Heart left ventricle (tissue), 13 donors: ENCODE results near the gene N4BP2L2.

ENCODE experiments used
- CTCF ChIP-seq, 12 donors: fragments of 200-600 bp; sonication (generic) in 4 of 12; IDR thresholded peaks; one replicate each; pipeline versions ENCODE4 v1.5.0 to v1.8.0; 2018 to 2022; ENCODE audit warnings: antibody characterized with exemption in 12 of 12, mild to moderate bottlenecking in 5 of 12
- POLR2A ChIP-seq, 2 donors: fragments of 450-650 bp; IDR thresholded peaks; one replicate each; pipeline ENCODE4 v1.6.1; 2017; ENCODE audit warnings: antibody characterized with exemption in 2 of 2, mild to moderate bottlenecking in 2 of 2, moderate library complexity in 2 of 2
- donor health status: ischemic (EF 13 %, LVEDD 7.1; RV severe dilation, severe dysfunction).
- donor health status: DM: no; HTN: yes; CAD: no.
- donor health status: DM: no; HTN: no; CAD: no.
- donor health status: ischemic (EF 25% LVEDD 6.9; RV normal size, moderate dysfunction).
- donor health status: ischemic (EF 25% LVEDD 5.7; RV mildly dilated, moderate dysfunction).
- donor health status: ischemic (EF 35%, LVEDD 5.7; RV mildly dilated, moderate dysfunction).
- donor health status: nonischemic (EF 11% LVEDD 7.7; RV severe dilation, severe dysfunction).
- donor health status: DM: yes; HTN: yes; CAD: no.
- donor health status: PGD.
- donor health status: ischemic (EF 29% LVEDD 5.4; RV normal size, mild dysfunction).
- donor health status: nonischemic (EF 23%, LVEDD 6.1; RV moderate dilation, normal function).

- TF ChIP-seq POLR2A (IDR thresholded peaks at IDR 0.05) (no peak), CTCF (IDR thresholded peaks at IDR 0.05) (peak; percentile 27 to 71 (median 60))
These were observed 42.7 kb upstream of the N4BP2L2 start for GRCh38 chr13:32581177-32581786.
